ENCODE data around the gene F7.

Gene F7

DNA sequence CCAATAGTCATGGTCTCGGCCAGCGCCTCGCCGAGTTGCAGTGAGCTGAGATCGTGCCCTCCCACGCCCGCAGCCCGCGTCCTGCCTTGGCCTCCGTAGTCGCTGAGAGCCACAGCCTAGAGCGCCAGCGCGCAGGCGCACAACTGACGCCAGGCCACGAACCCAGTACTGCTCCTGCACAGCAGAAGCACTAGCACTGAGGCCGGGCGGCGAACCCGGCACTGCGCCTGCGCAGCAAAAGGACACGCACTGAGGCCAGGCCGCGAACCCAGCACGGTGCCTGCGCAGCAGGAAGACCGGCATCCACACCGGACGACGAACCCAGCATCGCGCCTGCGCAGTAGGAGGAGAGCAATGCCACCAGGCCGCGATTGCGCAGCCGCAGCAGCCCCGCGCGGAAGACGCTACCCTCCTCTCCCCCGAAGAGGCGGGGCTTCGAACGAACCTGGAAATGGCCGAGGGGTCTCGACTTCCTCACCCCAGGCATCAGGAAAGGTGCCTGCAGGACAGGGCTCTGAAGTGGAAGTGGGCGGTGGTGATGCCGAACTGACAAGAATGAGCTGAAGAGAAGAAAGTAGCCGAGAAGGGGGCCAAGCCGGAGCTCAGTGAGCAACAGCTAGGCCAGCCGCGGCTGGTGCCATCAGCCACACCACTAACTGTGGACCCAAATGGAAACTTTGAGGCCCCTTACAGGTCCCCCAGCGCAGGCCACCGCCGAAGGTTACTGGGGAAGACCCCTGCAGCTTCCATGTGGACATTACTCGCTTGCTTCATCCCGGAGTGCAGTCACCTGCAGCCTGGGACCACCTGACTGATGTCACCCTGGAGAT is 24.5 kb downstream of the F7 start:
- H3K27me3 ChIP-seq (ENCODE audit: low read depth, low read length), result peaks cover 30% of the 10 kb centered on the region
- no peaks in the 10 kb centered on the region for H3K9me3 ChIP-seq (ENCODE audit: insufficient read depth, low read length)
- no peaks in the 10 kb centered on the region for H4K20me1 ChIP-seq (ENCODE audit: insufficient read depth, low read length)
- no peak overlapping the region for H3K9ac ChIP-seq (ENCODE audit: low read length)
- no peak overlapping the region for H3K27ac ChIP-seq (ENCODE audit: low read length)
- no peaks in the 10 kb centered on the region for H3K79me2 ChIP-seq (ENCODE audit: low read length)
- peaks cover 9% of the 10 kb centered on the region; the same call in 1 of the 2 replicates for H3K4me1 ChIP-seq (ENCODE audit: low read length)
- no peak overlapping the region for H3K4me3 ChIP-seq (ENCODE audit: low read length)
- no peaks in the 10 kb centered on the region for H3K36me3 ChIP-seq (replicated peaks; ENCODE audit: low read depth, low read length)
- no peak overlapping the region for H3K4me2 ChIP-seq (ENCODE audit: low read length)
- no peak overlapping the region for H2AFZ ChIP-seq (ENCODE audit: low read depth, low read length)
- TF ChIP-seq EZH2phosphoT487 (IDR thresholded peaks at IDR 0.05; ENCODE audit: low read depth), result no peak
- TF ChIP-seq, protein P1, sequence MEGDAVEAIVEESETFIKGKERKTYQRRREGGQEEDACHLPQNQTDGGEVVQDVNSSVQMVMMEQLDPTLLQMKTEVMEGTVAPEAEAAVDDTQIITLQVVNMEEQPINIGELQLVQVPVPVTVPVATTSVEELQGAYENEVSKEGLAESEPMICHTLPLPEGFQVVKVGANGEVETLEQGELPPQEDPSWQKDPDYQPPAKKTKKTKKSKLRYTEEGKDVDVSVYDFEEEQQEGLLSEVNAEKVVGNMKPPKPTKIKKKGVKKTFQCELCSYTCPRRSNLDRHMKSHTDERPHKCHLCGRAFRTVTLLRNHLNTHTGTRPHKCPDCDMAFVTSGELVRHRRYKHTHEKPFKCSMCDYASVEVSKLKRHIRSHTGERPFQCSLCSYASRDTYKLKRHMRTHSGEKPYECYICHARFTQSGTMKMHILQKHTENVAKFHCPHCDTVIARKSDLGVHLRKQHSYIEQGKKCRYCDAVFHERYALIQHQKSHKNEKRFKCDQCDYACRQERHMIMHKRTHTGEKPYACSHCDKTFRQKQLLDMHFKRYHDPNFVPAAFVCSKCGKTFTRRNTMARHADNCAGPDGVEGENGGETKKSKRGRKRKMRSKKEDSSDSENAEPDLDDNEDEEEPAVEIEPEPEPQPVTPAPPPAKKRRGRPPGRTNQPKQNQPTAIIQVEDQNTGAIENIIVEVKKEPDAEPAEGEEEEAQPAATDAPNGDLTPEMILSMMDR (IDR thresholded peaks at IDR 0.05; ENCODE audit: low read depth, low read length), result no peak

DNA sequence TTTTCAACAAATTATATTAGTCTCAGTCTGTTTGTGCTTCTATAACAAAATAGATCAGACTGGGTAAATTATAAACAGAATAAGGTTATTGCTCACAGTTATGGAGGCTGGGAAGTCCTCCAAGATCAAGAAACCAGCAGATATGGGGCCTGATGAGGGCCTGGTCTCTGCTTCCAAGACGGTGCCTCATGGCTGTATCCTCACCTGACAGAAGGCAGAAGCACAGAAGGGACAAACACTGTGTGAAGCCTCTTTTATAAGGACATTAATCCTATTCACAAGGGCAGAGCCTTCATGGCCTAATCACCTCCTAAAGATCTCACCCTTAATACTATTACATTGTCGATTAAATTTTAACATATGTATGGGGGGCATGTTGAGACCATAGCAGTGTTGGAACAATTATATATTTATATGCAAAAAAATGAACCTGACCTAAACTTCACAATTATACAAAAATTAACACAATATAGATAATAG is 29.7 kb downstream of the F7 start:
- TF ChIP-seq, protein P1 (IDR thresholded peaks at IDR 0.05; ENCODE audit: low read depth, low read length), result no peak
- TF ChIP-seq EZH2phosphoT487 (IDR thresholded peaks at IDR 0.05; ENCODE audit: low read depth), result no peak
- Histone ChIP-seq H2AFZ (ENCODE audit: low read depth, low read length) (no peak overlapping the region), H3K36me3 (replicated peaks; ENCODE audit: low read depth, low read length) (no peaks in the 10 kb centered on the region), H3K4me1 (ENCODE audit: low read length) (no peaks in the 10 kb centered on the region), H3K4me3 (ENCODE audit: low read length) (no peak overlapping the region), H3K4me2 (ENCODE audit: low read length) (no peak overlapping the region), H4K20me1 (ENCODE audit: insufficient read depth, low read length) (no peaks in the 10 kb centered on the region), H3K27me3 (ENCODE audit: low read depth, low read length) (peaks cover 34% of the 10 kb centered on the region), H3K9ac (ENCODE audit: low read length) (no peak overlapping the region), H3K79me2 (ENCODE audit: low read length) (no peaks in the 10 kb centered on the region), H3K9me3 (ENCODE audit: insufficient read depth, low read length) (no peaks in the 10 kb centered on the region), H3K27ac (ENCODE audit: low read length) (no peak overlapping the region)

DNA sequence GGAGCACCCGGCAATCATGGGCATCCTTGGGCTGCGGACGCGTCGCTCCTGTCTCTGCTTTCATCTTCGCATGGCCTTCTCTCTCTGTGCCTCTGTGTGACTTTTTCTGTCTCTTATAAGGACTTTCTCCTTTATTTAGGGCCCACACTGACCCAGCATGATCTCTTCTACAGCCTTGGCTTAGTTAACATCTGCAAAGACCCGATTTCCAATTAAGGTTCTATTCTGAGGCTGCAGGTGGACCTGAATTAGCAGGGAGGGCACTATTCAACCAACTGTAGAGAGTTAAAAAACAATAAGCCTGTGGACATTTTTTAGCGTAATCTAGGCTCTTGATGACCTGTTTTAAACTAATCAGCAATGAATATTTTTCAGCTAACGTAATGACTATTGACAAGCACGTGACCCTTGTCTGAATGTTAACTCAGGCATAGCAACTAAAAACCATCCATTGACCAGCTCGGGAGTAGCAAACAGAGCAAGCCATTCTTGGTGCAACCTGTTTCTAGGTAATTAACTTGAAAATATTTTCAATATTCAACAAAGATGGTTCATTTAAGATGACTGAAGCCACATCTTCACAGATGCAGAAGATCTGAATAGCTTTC is 32.2 kb downstream of the F7 start:
- H3K79me2 ChIP-seq (ENCODE audit: low read length), result no peaks in the 10 kb centered on the region
- TF ChIP-seq, protein P1 (IDR thresholded peaks at IDR 0.05; ENCODE audit: low read depth, low read length), result no peak
- no peak for TF ChIP-seq EZH2phosphoT487 (IDR thresholded peaks at IDR 0.05; ENCODE audit: low read depth)
- H3K9me3 ChIP-seq (ENCODE audit: insufficient read depth, low read length), result no peaks in the 10 kb centered on the region
- H3K4me1 ChIP-seq (ENCODE audit: low read length), result no peaks in the 10 kb centered on the region
- H3K4me3 ChIP-seq (ENCODE audit: low read length), result no peak overlapping the region
- H3K4me2 ChIP-seq (ENCODE audit: low read length), result no peak overlapping the region
- H3K9ac ChIP-seq (ENCODE audit: low read length), result no peak overlapping the region
- no peaks in the 10 kb centered on the region for H3K36me3 ChIP-seq (replicated peaks; ENCODE audit: low read depth, low read length)
- H2AFZ ChIP-seq (ENCODE audit: low read depth, low read length), result no peak overlapping the region
- H4K20me1 ChIP-seq (ENCODE audit: insufficient read depth, low read length), result no peaks in the 10 kb centered on the region
- H3K27me3 ChIP-seq (ENCODE audit: low read depth, low read length), result peaks cover 18% of the 10 kb centered on the region
- no peak overlapping the region for H3K27ac ChIP-seq (ENCODE audit: low read length)
